OCI-LY3 (cell line): ENCODE data around the gene LTBR.

Source experiments
- EZH2phosphoT487 ChIP-seq: fragments of 200-600 bp; shearing (Covaris generic); IDR thresholded peaks from 2 replicates; pipeline ENCODE4 v1.6.1; 2018; ENCODE audit warnings: antibody characterized with exemption, mixed run types, low read depth
- TF ChIP-seq, protein P1 (sequence below): fragments of 200-600, 300-600 bp; sonication (generic); IDR thresholded peaks from 2 replicates; pipeline ENCODE4 v1.5.1; 2014; ENCODE audit warnings: antibody characterized with exemption, low read length, low read depth

DNA sequence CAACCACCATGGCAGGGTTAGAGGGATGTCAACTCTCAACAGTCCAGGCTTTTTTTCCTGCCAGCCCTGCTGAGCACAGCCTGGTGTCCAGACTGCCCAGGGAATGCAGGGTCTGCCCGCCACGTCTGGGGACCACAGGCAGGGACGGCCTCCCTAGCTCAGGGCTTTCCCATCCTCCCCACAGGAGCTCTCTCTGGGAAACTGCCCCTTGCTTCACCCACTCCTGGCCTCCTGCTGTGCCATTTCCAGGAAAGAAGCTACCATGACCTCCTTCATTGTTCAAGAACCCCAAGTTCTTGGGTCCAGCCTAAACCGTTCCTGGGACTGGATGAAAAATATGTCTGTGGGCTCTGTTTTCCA, 13.4 kb upstream of the LTBR start:
- TF ChIP-seq, protein P1, sequence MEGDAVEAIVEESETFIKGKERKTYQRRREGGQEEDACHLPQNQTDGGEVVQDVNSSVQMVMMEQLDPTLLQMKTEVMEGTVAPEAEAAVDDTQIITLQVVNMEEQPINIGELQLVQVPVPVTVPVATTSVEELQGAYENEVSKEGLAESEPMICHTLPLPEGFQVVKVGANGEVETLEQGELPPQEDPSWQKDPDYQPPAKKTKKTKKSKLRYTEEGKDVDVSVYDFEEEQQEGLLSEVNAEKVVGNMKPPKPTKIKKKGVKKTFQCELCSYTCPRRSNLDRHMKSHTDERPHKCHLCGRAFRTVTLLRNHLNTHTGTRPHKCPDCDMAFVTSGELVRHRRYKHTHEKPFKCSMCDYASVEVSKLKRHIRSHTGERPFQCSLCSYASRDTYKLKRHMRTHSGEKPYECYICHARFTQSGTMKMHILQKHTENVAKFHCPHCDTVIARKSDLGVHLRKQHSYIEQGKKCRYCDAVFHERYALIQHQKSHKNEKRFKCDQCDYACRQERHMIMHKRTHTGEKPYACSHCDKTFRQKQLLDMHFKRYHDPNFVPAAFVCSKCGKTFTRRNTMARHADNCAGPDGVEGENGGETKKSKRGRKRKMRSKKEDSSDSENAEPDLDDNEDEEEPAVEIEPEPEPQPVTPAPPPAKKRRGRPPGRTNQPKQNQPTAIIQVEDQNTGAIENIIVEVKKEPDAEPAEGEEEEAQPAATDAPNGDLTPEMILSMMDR = no peak
- no peak for TF ChIP-seq EZH2phosphoT487
